GM12878 (cell line): ENCODE measurements around the gene GNGT2. TPM values are rescaled to one million over a fixed set of nuclear protein-coding genes. Genes with fewer than 3 reads are reported as not detected.

Experiments used
- CHD1 ChIP-seq: IDR thresholded peaks from 2 replicates; pipeline ENCODE4 v1.6.1; 2012; ENCODE audit warnings: low read depth, low read length, improper control_type of control experiment
- CHD4 ChIP-seq: fragments of 200-600 bp; sonication (generic); IDR thresholded peaks from 2 replicates; pipeline ENCODE4 v1.6.1; 2016; ENCODE audit warnings: mild to moderate bottlenecking
- CREB1 ChIP-seq: IDR thresholded peaks from 2 replicates; pipeline ENCODE4 v1.6.1; 2012; ENCODE audit warnings: low read depth, mild to moderate bottlenecking, inconsistent platforms
- E2F4 ChIP-seq: IDR thresholded peaks from 2 replicates; pipeline ENCODE4 v1.6.1; 2012; ENCODE audit warnings: low read depth, low read length, improper control_type of control experiment
- EZH2 ChIP-seq: IDR thresholded peaks from 2 replicates; pipeline ENCODE4 v1.6.1; 2012; ENCODE audit warnings: low read depth, mild to moderate bottlenecking, control low read depth, inconsistent platforms, low read length, borderline replicate concordance; ENCODE audit not compliant: control insufficient read depth
- GATAD2B ChIP-seq: fragments of 450-650 bp; conservative IDR thresholded peaks from 2 replicates; pipeline ENCODE4 v1.6.1; 2017; ENCODE audit warnings: low read depth, mild to moderate bottlenecking, moderate library complexity
- IRF4 ChIP-seq: IDR thresholded peaks from 2 replicates; pipeline ENCODE4 v1.6.1; 2011; ENCODE audit warnings: low read depth, low read length
- JUND ChIP-seq: IDR thresholded peaks from 2 replicates; pipeline ENCODE4 v1.6.1; 2012; ENCODE audit warnings: low read depth, mild to moderate bottlenecking, low read length, improper control_type of control experiment, moderate library complexity
- LARP7 ChIP-seq: fragments of 450-650 bp; IDR thresholded peaks from 2 replicates; pipeline ENCODE4 v1.6.1; 2017; ENCODE audit warnings: mild to moderate bottlenecking
- MYB ChIP-seq: fragments of 150-350 bp; IDR thresholded peaks from 2 replicates; pipeline ENCODE4 v1.6.1; 2014; ENCODE audit warnings: mild to moderate bottlenecking, low read depth, low read length, borderline replicate concordance
- NR2C1 ChIP-seq: fragments of 450-650 bp; IDR thresholded peaks from 2 replicates; pipeline ENCODE4 v1.6.1; 2017; ENCODE audit warnings: antibody characterized with exemption, mild to moderate bottlenecking, moderate library complexity
- PML ChIP-seq: IDR thresholded peaks from 2 replicates; pipeline ENCODE4 v1.6.1; 2012; ENCODE audit warnings: low read length, inconsistent platforms
- PRDM15 ChIP-seq: fragments of 450-650 bp; formaldehyde crosslinking; IDR thresholded peaks from 2 replicates; pipeline ENCODE4 v1.4.0; 2020; ENCODE audit warnings: mild to moderate bottlenecking, moderate library complexity
- SKIL ChIP-seq: fragments of 450-650 bp; IDR thresholded peaks from 2 replicates; pipeline ENCODE4 v1.6.1; 2017; ENCODE audit warnings: mild to moderate bottlenecking, low read depth, inconsistent platforms; ENCODE audit not compliant: poor library complexity, severe bottlenecking
- SREBF1 ChIP-seq: IDR thresholded peaks from 2 replicates; pipeline ENCODE4 v1.6.1; 2012; ENCODE audit warnings: mild to moderate bottlenecking, low read length
- SUZ12 ChIP-seq: fragments of 200-600 bp; sonication (generic); IDR thresholded peaks from one replicate; pipeline ENCODE4 v1.6.1; 2018; ENCODE audit warnings: antibody characterized with exemption, mild to moderate bottlenecking; ENCODE audit not compliant: unreplicated experiment
- TARDBP ChIP-seq: IDR thresholded peaks from 2 replicates; pipeline ENCODE4 v1.6.1; 2016; ENCODE audit warnings: borderline replicate concordance
- ZNF687 ChIP-seq: fragments of 450-650 bp; IDR thresholded peaks from 2 replicates; pipeline ENCODE4 v1.6.1; 2017; ENCODE audit warnings: mild to moderate bottlenecking, moderate library complexity
- polyA plus RNA-seq, 11 experiments: library from polyadenylated mRNA; depleted of rRNA in 4 of 11; unstranded in 6 of 11; stranded (reverse) in 5 of 11; fragments of >200 nt; fragmentation: Nextera tagmentation in 4 of 11; fragmentation: Illumina TruSeq in 1 of 11; extraction: Ambion mirVana in 4 of 11; extraction: Trizol in 1 of 11; gene quantifications; 1 replicate in 1 of 11; 2 replicates in 10 of 11; pipeline versions ENCODE4 v1.2.1 to v1.2.3, GENCODE V29; 2011 to 2016; ENCODE audit warnings: inconsistent platforms in 2 of 11, missing spikeins in 2 of 11, low read depth in 1 of 11
- total RNA-seq, 4 experiments: library from RNA; depleted of rRNA in 3 of 4; stranded (reverse); fragments of >200 nt in 3 of 4; fragmentation: Illumina TruSeq in 1 of 4; extraction: Trizol in 1 of 4; gene quantifications; 2 replicates each; pipeline versions ENCODE4 v1.2.1 to v1.2.3, GENCODE V29; 2013 to 2021

Gene GNGT2
- total and polyA plus RNA-seq, 10 of the 15 experiments (the other 5 are each of a cell fraction or from before 2014, with no cell fraction given), result 15.3 to 60.4 (median 32.0) TPM

DNA sequence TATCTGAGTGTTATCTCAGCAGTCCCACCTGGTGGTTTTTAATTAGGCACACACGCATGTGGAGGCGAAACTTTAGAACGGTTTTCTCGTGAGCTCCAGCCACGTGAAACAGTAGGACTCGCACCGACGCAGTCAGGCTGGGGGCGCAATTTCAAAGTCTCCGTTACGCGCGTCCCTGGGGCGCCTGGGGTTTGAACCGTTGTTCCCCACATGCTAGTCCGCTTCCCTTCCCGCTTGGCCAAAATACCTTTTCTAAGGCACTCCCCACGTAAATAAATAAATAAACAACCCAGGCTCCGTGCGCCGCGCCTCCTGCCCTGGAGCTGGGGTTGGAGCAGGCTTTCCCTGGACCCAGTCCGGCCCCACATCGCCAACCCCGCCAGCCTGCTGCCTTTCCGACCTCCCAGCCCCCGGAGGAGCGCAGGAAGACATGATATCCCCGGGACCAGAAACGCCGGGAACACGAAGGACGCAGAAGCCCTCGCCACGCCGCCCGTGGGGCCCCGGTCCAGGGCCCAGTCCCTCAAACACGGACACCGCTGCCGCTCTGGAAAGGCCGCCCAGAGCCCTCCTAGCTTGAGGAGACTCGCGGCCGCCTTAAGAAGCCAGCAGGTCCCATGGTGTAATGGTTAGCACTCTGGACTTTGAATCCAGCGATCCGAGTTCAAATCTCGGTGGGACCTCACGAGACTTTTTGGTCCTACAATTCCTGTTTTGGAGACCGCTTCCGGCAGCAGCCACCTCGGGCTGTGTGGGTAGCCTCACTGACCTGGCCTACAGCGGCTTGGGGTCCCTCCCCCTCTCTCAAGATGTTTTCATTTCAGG lies 18.2 kb downstream of the GNGT2 start (continued):
- TF ChIP-seq EZH2, result no peak
- TF ChIP-seq PRDM15 (CRISPR knock-in tag), result no peak
- no peak for TF ChIP-seq NR2C1
- TF ChIP-seq SUZ12, result no peak
- TF ChIP-seq CHD1, result 0 out of 2 replicates have a peak, but pooled peaks have one; percentile 87
- peak; percentile 74 for TF ChIP-seq MYB
- peak; percentile 99 for TF ChIP-seq TARDBP
- peak; percentile 71; the same call in 1 of the 2 replicates for TF ChIP-seq LARP7
- peak; percentile 96 for TF ChIP-seq ZNF687
- TF ChIP-seq PML, result peak; percentile 68; the same call in 1 of the 2 replicates
- TF ChIP-seq CREB1, result peak; percentile 57
- TF ChIP-seq E2F4, result peak; percentile 84
- no peak for TF ChIP-seq CHD4
- peak; percentile 51; the same call in 1 of the 2 replicates for TF ChIP-seq SREBF1
- TF ChIP-seq GATAD2B, result peak; percentile 85; the same call in 1 of the 2 replicates
- peak; percentile 53 for TF ChIP-seq IRF4
- no peak for TF ChIP-seq JUND
- peak; percentile 75 for TF ChIP-seq SKIL
